RWPE1 (cell line): ENCODE data around the gene TPM1.

Source experiments
- CTCF ChIA-PET: fragments of 350-600 bp; sonication (Branson Sonifier 250); formaldehyde crosslinking; extraction: SDS; loops from one replicate; lab custom pipeline; 2021; lab: Yijun Ruan, JAX
- POLR2A ChIA-PET: fragments of 400-600 bp; formaldehyde crosslinking; extraction: SDS; loops from one replicate; lab custom pipeline; 2020; ENCODE audit warnings: antibody characterized with exemption; ENCODE audit not compliant: low non-redundant PET; lab: Yijun Ruan, JAX
- DNase-seq: peaks from one replicate; pipeline ENCODE4 v3.0.0; 2012; ENCODE audit warnings: low spot score
- H3K27ac ChIP-seq: fragments of 450-650 bp; 2 replicates; pipeline ENCODE4 v1.5.1; 2017
- CTCF ChIP-seq: fragments of 450-650 bp; conservative IDR thresholded peaks from 2 replicates; pipeline ENCODE4 v1.5.1; 2017; ENCODE audit warnings: low read depth, mild to moderate bottlenecking

The TPM1 gene

GRCh38 chr15:63043335-63044076 lies 959 bp downstream of the TPM1 start:
- ChIA-PET CTCF (interaction anchor here (0.5 to 0.6 kb wide), 2 partner anchors 208 to 789 kb away, joined by 3 to 4 read pairs; no protein-coding TSS in a partner anchor), POLR2A (interaction anchor here (0.6 to 0.7 kb wide), 2 partner anchors 115 to 243 kb away, joined by 3 read pairs; no protein-coding TSS in a partner anchor)
- H3K27ac ChIP-seq, result peak overlapping the region; percentile 48
- DNase-seq, result no peak
- TF ChIP-seq CTCF, result no peak

GRCh38 chr15:63044077-63044644 lies 1.6 kb downstream of the TPM1 start:
- DNase-seq, result no peak
- ChIA-PET CTCF (interaction anchor here (0.5 to 0.6 kb wide), 3 partner anchors 209 to 790 kb away, joined by 3 to 4 read pairs (median 3); no protein-coding TSS in a partner anchor), POLR2A (interaction anchor here (0.6 to 0.7 kb wide), 2 partner anchors 116 to 243 kb away, joined by 3 read pairs; no protein-coding TSS in a partner anchor)
- TF ChIP-seq CTCF, result no peak
- H3K27ac ChIP-seq, result peak overlapping the region; percentile 48; the same call in 1 of the 2 replicates

GRCh38 chr15:63044645-63045464 lies 2.3 kb downstream of the TPM1 start:
- ChIA-PET POLR2A (interaction anchor here (0.6 kb wide), 1 partner anchor 91 kb away, joined by 3 read pairs; no protein-coding TSS in a partner anchor), CTCF (interaction anchor here (0.6 to 0.7 kb wide), 2 partner anchors 68 to 118 kb away, joined by 3 read pairs; no protein-coding TSS in a partner anchor)
- no peak overlapping the region for H3K27ac ChIP-seq
- no peak for DNase-seq
- no peak for TF ChIP-seq CTCF

GRCh38 chr15:63045465-63045840 lies 2.9 kb downstream of the TPM1 start:
- H3K27ac ChIP-seq, result no peak overlapping the region
- POLR2A ChIA-PET, result no interaction called here
- no peak for TF ChIP-seq CTCF
- CTCF ChIA-PET, result interaction anchor here (0.5 to 0.6 kb wide), 2 partner anchors 67 to 119 kb away, joined by 3 to 4 read pairs; no protein-coding TSS in a partner anchor
- no peak for DNase-seq

- POLR2A ChIA-PET, result no interaction called here
Observed at GRCh38 chr15:63045879-63046278, 3.3 kb downstream of the TPM1 start.

More at GRCh38 chr15:63045879-63046278, 3.3 kb downstream of the TPM1 start:
- DNase-seq, result no peak
- no peak for TF ChIP-seq CTCF
- H3K27ac ChIP-seq, result no peak overlapping the region
- CTCF ChIA-PET, result interaction anchor here (0.5 kb wide), 1 partner anchor 67 kb away, joined by 4 read pairs; no protein-coding TSS in a partner anchor
